OCI-LY3 (cell line): Measurements from ENCODE around the gene FCER2.

Experiments used
- EZH2phosphoT487 ChIP-seq: fragments of 200-600 bp; shearing (Covaris generic); IDR thresholded peaks from 2 replicates; pipeline ENCODE4 v1.6.1; 2018; ENCODE audit warnings: antibody characterized with exemption, mixed run types, low read depth
- TF ChIP-seq, protein P1 (sequence below): fragments of 200-600, 300-600 bp; sonication (generic); IDR thresholded peaks from 2 replicates; pipeline ENCODE4 v1.5.1; 2014; ENCODE audit warnings: antibody characterized with exemption, low read length, low read depth

DNA sequence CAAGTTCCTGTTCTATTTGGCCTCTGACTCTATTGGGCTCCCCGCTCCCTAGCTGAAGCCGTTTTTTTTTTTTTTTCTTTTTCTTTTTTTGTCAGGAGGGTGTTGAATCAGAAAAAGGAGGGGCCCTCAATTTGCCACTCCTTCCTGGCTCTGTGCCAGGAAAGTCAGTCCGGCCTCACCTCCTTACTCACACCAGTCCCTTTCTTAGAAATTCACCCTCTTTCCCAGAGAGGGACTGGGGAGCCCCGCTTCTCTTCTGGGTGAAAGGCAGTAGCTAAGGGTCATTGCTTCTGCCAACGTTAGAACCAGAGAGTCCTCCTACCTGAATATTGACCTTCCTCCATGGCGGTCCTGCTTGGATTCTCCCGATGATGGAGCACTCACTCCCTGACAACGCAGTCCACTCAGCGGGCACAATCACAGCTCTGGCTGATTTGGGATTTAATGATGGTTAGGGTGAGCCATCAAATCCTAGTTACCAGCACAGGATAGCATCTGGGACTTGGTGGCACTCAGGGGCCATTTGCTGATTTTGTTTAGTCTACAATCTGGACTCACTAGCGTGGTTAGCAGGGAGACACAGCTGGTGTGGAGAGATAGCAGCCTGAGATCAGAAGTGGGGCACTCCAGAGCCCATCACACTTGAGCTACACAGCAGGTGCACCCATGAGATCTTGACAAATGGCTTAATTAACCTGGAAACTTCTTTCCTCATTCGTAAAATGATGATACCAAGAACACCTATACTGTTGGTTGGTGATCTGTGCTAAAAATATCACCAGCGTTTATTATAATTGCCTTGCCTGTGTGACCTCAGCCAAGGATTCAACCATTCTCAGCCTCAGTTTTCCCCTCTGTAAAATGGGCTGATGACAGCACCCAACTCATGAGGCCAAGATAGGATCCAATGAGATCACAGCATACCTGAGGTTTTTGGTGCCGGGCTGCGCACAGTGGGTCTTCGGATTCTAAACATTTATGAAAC is 2.2 kb downstream of the FCER2 start:
- TF ChIP-seq, protein P1, sequence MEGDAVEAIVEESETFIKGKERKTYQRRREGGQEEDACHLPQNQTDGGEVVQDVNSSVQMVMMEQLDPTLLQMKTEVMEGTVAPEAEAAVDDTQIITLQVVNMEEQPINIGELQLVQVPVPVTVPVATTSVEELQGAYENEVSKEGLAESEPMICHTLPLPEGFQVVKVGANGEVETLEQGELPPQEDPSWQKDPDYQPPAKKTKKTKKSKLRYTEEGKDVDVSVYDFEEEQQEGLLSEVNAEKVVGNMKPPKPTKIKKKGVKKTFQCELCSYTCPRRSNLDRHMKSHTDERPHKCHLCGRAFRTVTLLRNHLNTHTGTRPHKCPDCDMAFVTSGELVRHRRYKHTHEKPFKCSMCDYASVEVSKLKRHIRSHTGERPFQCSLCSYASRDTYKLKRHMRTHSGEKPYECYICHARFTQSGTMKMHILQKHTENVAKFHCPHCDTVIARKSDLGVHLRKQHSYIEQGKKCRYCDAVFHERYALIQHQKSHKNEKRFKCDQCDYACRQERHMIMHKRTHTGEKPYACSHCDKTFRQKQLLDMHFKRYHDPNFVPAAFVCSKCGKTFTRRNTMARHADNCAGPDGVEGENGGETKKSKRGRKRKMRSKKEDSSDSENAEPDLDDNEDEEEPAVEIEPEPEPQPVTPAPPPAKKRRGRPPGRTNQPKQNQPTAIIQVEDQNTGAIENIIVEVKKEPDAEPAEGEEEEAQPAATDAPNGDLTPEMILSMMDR, result no peak
- 0 out of 2 replicates have a peak, but pooled peaks have one; percentile 9 for TF ChIP-seq EZH2phosphoT487
